K562 (cell line): ENCODE results near the gene DSE.

Experiments used
- ARNT ChIP-seq, 2 experiments: fragments of 450-650 bp; IDR thresholded peaks; 2 replicates each; pipeline ENCODE4 v1.6.1; 2016; ENCODE audit warnings: mild to moderate bottlenecking in 1 of 2
- DDX20 ChIP-seq: fragments of 450-650 bp; IDR thresholded peaks from 2 replicates; pipeline ENCODE4 v1.6.1; 2016; ENCODE audit warnings: missing genetic modification characterization, low read depth, mild to moderate bottlenecking, missing compliant biosample characterization, moderate library complexity
- ETV6 ChIP-seq, 3 experiments: fragments of 150-350 bp in 1 of 3; sonication (generic) in 1 of 3; formaldehyde crosslinking in 1 of 3; IDR thresholded peaks; 2 replicates each; pipeline versions ENCODE4 v1.6.1 to v1.8.0; 2014 to 2022; ENCODE audit warnings: borderline replicate concordance in 2 of 3, low read depth in 2 of 3, antibody characterized with exemption in 1 of 3, low read length in 1 of 3, mild to moderate bottlenecking in 1 of 3, missing genetic modification reagents in 1 of 3
- HMGXB4 ChIP-seq: sonication (generic); formaldehyde crosslinking; IDR thresholded peaks from 2 replicates; pipeline ENCODE4 v1.8.1; 2023; ENCODE audit warnings: mild to moderate bottlenecking, missing genetic modification reagents
- IRF1 ChIP-seq: sonication (generic); formaldehyde crosslinking; IDR thresholded peaks from 2 replicates; pipeline ENCODE4 v1.8.0; 2022; ENCODE audit warnings: missing genetic modification reagents, mild to moderate bottlenecking, borderline replicate concordance
- NFATC3 ChIP-seq: fragments of 450-650 bp; IDR thresholded peaks from 2 replicates; pipeline ENCODE4 v1.6.1; 2017; ENCODE audit warnings: mild to moderate bottlenecking
- NFRKB ChIP-seq: fragments of 450-650 bp; IDR thresholded peaks from 2 replicates; pipeline ENCODE4 v1.6.1; 2016; ENCODE audit warnings: low read depth
- RBM22 ChIP-seq: fragments of 200-400 bp; formaldehyde crosslinking; IDR thresholded peaks from 2 replicates; pipeline ENCODE4 v1.6.1; 2018; ENCODE audit warnings: low read length, low read depth; ENCODE audit not compliant: poor library complexity, severe bottlenecking
- TBL1XR1 ChIP-seq, 2 experiments: IDR thresholded peaks; 2 replicates each; pipeline ENCODE4 v1.6.1; 2012; ENCODE audit warnings: improper control_type of control experiment in 2 of 2, low read length in 2 of 2, mild to moderate bottlenecking in 1 of 2
- YY1 ChIP-seq, 3 experiments: IDR thresholded peaks; 2 replicates each; pipeline ENCODE4 v1.6.1; 2011; ENCODE audit warnings: low read length in 2 of 3, mild to moderate bottlenecking in 2 of 3, moderate library complexity in 2 of 3, borderline replicate concordance in 1 of 3, control low read depth in 1 of 3, low read depth in 1 of 3; ENCODE audit not compliant: insufficient read depth in 3 of 3, insufficient replicate concordance in 2 of 3, control insufficient read depth in 1 of 3, insufficient read length in 1 of 3; ENCODE audit errors: extremely low read depth in 1 of 3

DNA sequence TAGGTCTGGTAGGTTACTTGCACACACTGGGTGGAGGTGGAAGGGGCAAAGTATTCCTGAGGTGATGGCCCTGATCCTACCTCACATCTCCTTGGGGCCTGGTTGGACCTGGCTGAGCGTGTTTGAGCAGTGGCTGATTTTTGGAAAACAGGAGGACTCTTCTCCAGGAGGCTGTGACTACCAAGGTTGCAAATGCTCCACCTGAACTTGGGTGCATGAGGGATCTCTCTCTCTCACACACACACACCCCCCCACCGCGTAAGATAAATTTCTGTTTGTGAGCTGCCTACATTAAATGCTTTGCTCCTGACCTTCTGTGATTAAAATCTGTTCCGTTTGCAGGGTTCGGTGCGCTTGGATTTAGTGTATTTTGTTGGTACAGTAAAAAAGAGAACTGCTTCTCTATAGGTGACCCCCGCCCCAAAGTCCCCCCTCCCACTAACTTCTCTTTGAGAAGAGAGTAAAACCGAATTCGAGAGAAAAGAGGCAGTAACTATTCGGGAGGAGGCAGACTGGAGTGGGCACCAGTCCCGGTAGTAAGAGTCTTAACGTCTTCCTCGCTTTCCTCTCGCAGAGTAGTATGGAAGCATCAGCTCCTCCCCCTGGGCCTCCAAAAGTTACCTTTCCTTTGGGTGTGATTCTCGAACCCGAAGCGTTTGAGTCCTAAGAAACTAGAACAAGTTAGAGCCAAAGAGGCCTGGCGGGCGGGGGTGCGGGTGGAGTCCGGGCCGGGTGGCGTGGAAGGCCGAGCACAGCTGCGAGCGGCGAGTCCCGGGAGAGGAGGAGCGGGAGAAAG, 585 bp upstream of the DSE start:
- TF ChIP-seq NFATC3 (no peak), ARNT (IDR thresholded peaks at IDR 0.05) (no peak), RBM22 (no peak), HMGXB4 (CRISPR knock-in tag) (no peak), YY1 (IDR thresholded peaks at IDR 0.05; ENCODE audit: borderline replicate concordance in 1 of 3, control insufficient read depth in 1 of 3, extremely low read depth in 1 of 3, insufficient read depth in 3 of 3, insufficient read length in 1 of 3, insufficient replicate concordance in 2 of 3, low read depth in 1 of 3, low read length in 2 of 3) (no peak), NFRKB (no peak), IRF1 (no peak), TBL1XR1 (IDR thresholded peaks at IDR 0.05; ENCODE audit: low read length in 2 of 2) (no peak), ETV6 (IDR thresholded peaks at IDR 0.05; ENCODE audit: borderline replicate concordance in 1 of 2, low read depth in 2 of 2, low read length in 1 of 2) (no peak), ETV6 (CRISPR knock-in tag; IDR thresholded peaks at IDR 0.05; ENCODE audit: borderline replicate concordance) (no peak), DDX20 (tag) (no peak)
